Breast epithelium (tissue), 4 donors: ENCODE data around the gene ASIC5. TPM values are rescaled to one million over a fixed set of nuclear protein-coding genes. Genes with fewer than 3 reads are reported as not detected.

Experiments used
- DNase-seq, 2 donors: peaks; one replicate each; pipeline ENCODE4 v3.0.0-alpha.2; 2019; ENCODE audit warnings: low spot score in 2 of 2
- H3K27ac ChIP-seq, 2 donors: fragments of 200-600 bp; sonication (generic) in 1 of 2; one replicate each; pipeline ENCODE4 v1.5.1; 2016 to 2019; ENCODE audit warnings: mild to moderate bottlenecking in 1 of 2
- H3K27me3 ChIP-seq, 2 donors: fragments of 200-600 bp; sonication (generic) in 1 of 2; one replicate each; pipeline versions ENCODE4 v1.5.1 to v1.6.0; 2017 to 2019; ENCODE audit warnings: control low read depth in 1 of 2, mild to moderate bottlenecking in 1 of 2
- H3K36me3 ChIP-seq: fragments of 200-600 bp; one replicate; pipeline ENCODE4 v1.5.1; 2019
- H3K4me1 ChIP-seq, 2 donors: fragments of 200-600 bp; sonication (generic); one replicate each; pipeline ENCODE4 v1.5.1; 2016 to 2019; ENCODE audit warnings: control low read depth in 1 of 2
- H3K4me3 ChIP-seq, 3 donors: fragments of 200-600 bp; sonication (generic); 1 replicate in 2 of 3; 2 replicates in 1 of 3; pipeline ENCODE4 v1.5.1; 2016 to 2019; ENCODE audit warnings: mild to moderate bottlenecking in 3 of 3, moderate library complexity in 2 of 3
- H3K9me3 ChIP-seq, 2 donors: fragments of 200-600 bp; sonication (generic) in 1 of 2; one replicate each; pipeline ENCODE4 v1.5.1; 2016 to 2019; ENCODE audit warnings: control low read depth in 1 of 2
- CTCF ChIP-seq, 3 donors: fragments of 450-650 bp; IDR thresholded peaks; one replicate each; pipeline ENCODE4 v1.5.1; 2016 to 2017; ENCODE audit warnings: antibody characterized with exemption in 3 of 3, mild to moderate bottlenecking in 3 of 3, moderate library complexity in 3 of 3
- POLR2A ChIP-seq: fragments of 450-650 bp; IDR thresholded peaks from one replicate; pipeline ENCODE4 v1.6.1; 2016; ENCODE audit warnings: antibody characterized with exemption, mild to moderate bottlenecking, moderate library complexity
- POLR2AphosphoS5 ChIP-seq, 3 donors: sonication (generic); formaldehyde crosslinking; IDR thresholded peaks; one replicate each; pipeline ENCODE4 v1.6.1; 2017; ENCODE audit warnings: antibody characterized with exemption in 3 of 3
- intact Hi-C: fragments of 100-400 bp; cut with DNase I; formaldehyde crosslinking; loops from one replicate; pipeline ENCODE4 v1.15.1; 2023; ENCODE audit warnings: low total_unique reads
- total RNA-seq, 3 donors: library from RNA; depleted of rRNA; stranded (reverse); fragments of >200 nt; gene quantifications; one replicate each; pipeline ENCODE4 v1.1.0, GENCODE V29; 2016

Gene ASIC5
- total RNA-seq, 3 donors from 2014 or later, result not detected

- DNase-seq, result no peak
- H3K4me3 ChIP-seq, result no peak overlapping the region
- H3K27me3 ChIP-seq, result no peaks in the 10 kb centered on the region
- H3K9me3 ChIP-seq, result no peaks in the 10 kb centered on the region
- H3K36me3 ChIP-seq, result no peaks in the 10 kb centered on the region
- intact Hi-C loops, result no loop called here
- H3K27ac ChIP-seq, result no peak overlapping the region
- no peak for TF ChIP-seq POLR2A
- TF ChIP-seq CTCF (IDR thresholded peaks at IDR 0.05), result peak; percentile 13 to 83 (median 76)
- H3K4me1 ChIP-seq, result no peaks in the 10 kb centered on the region
These were observed 78.9 kb downstream of the ASIC5 start for GRCh38 chr4:155787113-155787710.

GRCh38 chr4:155785828-155786227 is 80.2 kb downstream of the ASIC5 start:
- Histone ChIP-seq H3K4me1 (no peaks in the 10 kb centered on the region), H3K9me3 (no peaks in the 10 kb centered on the region), H3K27me3 (no peaks in the 10 kb centered on the region), H3K36me3 (no peaks in the 10 kb centered on the region), H3K27ac (no peak overlapping the region), H3K4me3 (no peak overlapping the region)
- TF ChIP-seq POLR2A, result no peak
- no peak for TF ChIP-seq CTCF (IDR thresholded peaks at IDR 0.05)
- no peak for TF ChIP-seq POLR2AphosphoS5 (IDR thresholded peaks at IDR 0.05)
- DNase-seq, result no peak
- intact Hi-C loops, result no loop called here

- no peak overlapping the region for H3K27ac ChIP-seq
These were observed 81.4 kb downstream of the ASIC5 start for GRCh38 chr4:155784637-155785036.

GRCh38 chr4:155781249-155781831 is 84.7 kb downstream of the ASIC5 start:
- Histone ChIP-seq H3K36me3 (peaks cover 4% of the 10 kb centered on the region), H3K4me3 (no peak overlapping the region), H3K27me3 (no peaks in the 10 kb centered on the region), H3K27ac (no peak overlapping the region), H3K9me3 (no peaks in the 10 kb centered on the region), H3K4me1 (no peaks in the 10 kb centered on the region)
- intact Hi-C loops, result no loop called here
- no peak for DNase-seq
- no peak for TF ChIP-seq POLR2AphosphoS5 (IDR thresholded peaks at IDR 0.05)
- no peak for TF ChIP-seq CTCF (IDR thresholded peaks at IDR 0.05)
- no peak for TF ChIP-seq POLR2A

More at GRCh38 chr4:155784637-155785036, 81.4 kb downstream of the ASIC5 start:
- Histone ChIP-seq H3K36me3 (no peaks in the 10 kb centered on the region), H3K9me3 (no peaks in the 10 kb centered on the region), H3K4me1 (no peaks in the 10 kb centered on the region), H3K27me3 (no peaks in the 10 kb centered on the region), H3K4me3 (no peak overlapping the region)
- intact Hi-C loops, result no loop called here
- no peak for TF ChIP-seq CTCF (IDR thresholded peaks at IDR 0.05)
- TF ChIP-seq POLR2A, result no peak
- no peak for TF ChIP-seq POLR2AphosphoS5 (IDR thresholded peaks at IDR 0.05)
- DNase-seq, result no peak

- no peak for DNase-seq
- intact Hi-C loops, result no loop called here
- TF ChIP-seq POLR2AphosphoS5 (IDR thresholded peaks at IDR 0.05) (no peak), CTCF (IDR thresholded peaks at IDR 0.05) (no peak), POLR2A (no peak)
- Histone ChIP-seq H3K36me3 (peaks cover 4% of the 10 kb centered on the region), H3K4me3 (no peak overlapping the region), H3K27ac (no peak overlapping the region), H3K9me3 (no peaks in the 10 kb centered on the region), H3K4me1 (no peaks in the 10 kb centered on the region), H3K27me3 (no peaks in the 10 kb centered on the region)
These were observed 85.3 kb downstream of the ASIC5 start for GRCh38 chr4:155780775-155781174.
